Measurements from ENCODE around the gene GNAQ. TPM values are rescaled to one million over a fixed set of nuclear protein-coding genes. Genes with fewer than 3 reads are reported as not detected.
A peak's percentile ranks its signal among the peaks of the same experiment; 100 is the strongest.

GNAQ gene
- polyA plus RNA-seq, 1 donor (not counting 4 experiments of a cell fraction or from before 2014, with no cell fraction given), result 64.3 TPM

- DNase-seq (ENCODE audit: low read depth, low spot score) (no peak), FAIRE-seq (no peak)
- H3K27ac ChIP-seq (ENCODE audit: control insufficient read depth, insufficient read depth, low read length), result no peak overlapping the region
- H3K36me3 ChIP-seq (ENCODE audit: control insufficient read depth in 2 of 2, extremely low read depth in 1 of 2, insufficient read depth in 2 of 2, low read length in 2 of 2), result no peaks in the 10 kb centered on the region
- no peaks in the 10 kb centered on the region for H3K9me1 ChIP-seq (ENCODE audit: control insufficient read depth, extremely low read depth, insufficient read depth, low read length)
- H3K4me2 ChIP-seq (ENCODE audit: control insufficient read depth, extremely low read depth, insufficient read depth, low read depth, low read length), result no peak overlapping the region
- no peaks in the 10 kb centered on the region for H3K27me3 ChIP-seq (ENCODE audit: control insufficient read depth, extremely low read depth, insufficient read depth, low read length)
- no peak overlapping the region for H3K9ac ChIP-seq (ENCODE audit: control insufficient read depth, extremely low read depth, insufficient read depth, low read length)
- no peaks in the 10 kb centered on the region for H3K79me2 ChIP-seq (ENCODE audit: control insufficient read depth, insufficient read depth, low read length)
- H3K9me3 ChIP-seq (ENCODE audit: control insufficient read depth, low read depth, low read length), result no peaks in the 10 kb centered on the region
- H2AFZ ChIP-seq (ENCODE audit: control insufficient read depth, low read length), result no peak overlapping the region
- H3K4me1 ChIP-seq (ENCODE audit: control insufficient read depth, extremely low read depth, insufficient read depth, low read length), result peaks cover 19% of the 10 kb centered on the region
- dilution Hi-C loops (cut with MboI; ENCODE audit: extremely low pct_ligation_motif_present, low sequenced_read_pairs), result no loop called here
- H3K4me3 ChIP-seq (ENCODE audit: control insufficient read depth in 2 of 3, extremely low read depth in 1 of 3, insufficient read depth in 2 of 3, low read depth in 1 of 3, low read length in 3 of 3), result no peak overlapping the region
- no peaks in the 10 kb centered on the region for H4K20me1 ChIP-seq (ENCODE audit: control insufficient read depth, extremely low read depth, insufficient read depth, low read length)
- no peak for TF ChIP-seq EZH2 (IDR thresholded peaks at IDR 0.05; ENCODE audit: low read length)
- TF ChIP-seq CTCF (optimal IDR thresholded peaks at IDR 0.05 in 1 of 3, IDR thresholded peaks at IDR 0.05 in 1 of 3, conservative IDR thresholded peaks at IDR 0.05 in 1 of 3; ENCODE audit: extremely low read depth in 1 of 3, insufficient read depth in 2 of 3, low read length in 3 of 3), result no peak
These were observed 317.5 kb downstream of the GNAQ start for GRCh38 chr9:77714077-77714549.

GRCh38 chr9:77712533-77713130, 319.0 kb downstream of the GNAQ start:
- H3K9me1 ChIP-seq (ENCODE audit: control insufficient read depth, extremely low read depth, insufficient read depth, low read length), result no peaks in the 10 kb centered on the region
- no peaks in the 10 kb centered on the region for H3K9me3 ChIP-seq (ENCODE audit: control insufficient read depth, low read depth, low read length)
- peak overlapping the region; percentile 34 for H3K4me2 ChIP-seq (ENCODE audit: control insufficient read depth, extremely low read depth, insufficient read depth, low read depth, low read length)
- no peaks in the 10 kb centered on the region for H3K36me3 ChIP-seq (ENCODE audit: control insufficient read depth in 2 of 2, extremely low read depth in 1 of 2, insufficient read depth in 2 of 2, low read length in 2 of 2)
- peak; percentile 73 for DNase-seq (ENCODE audit: low read depth, low spot score)
- TF ChIP-seq EZH2 (IDR thresholded peaks at IDR 0.05; ENCODE audit: low read length) (no peak), CTCF (optimal IDR thresholded peaks at IDR 0.05 in 1 of 3, IDR thresholded peaks at IDR 0.05 in 1 of 3, conservative IDR thresholded peaks at IDR 0.05 in 1 of 3; ENCODE audit: extremely low read depth in 1 of 3, insufficient read depth in 2 of 3, low read length in 3 of 3) (no peak)
- no peaks in the 10 kb centered on the region for H3K79me2 ChIP-seq (ENCODE audit: control insufficient read depth, insufficient read depth, low read length)
- H2AFZ ChIP-seq (ENCODE audit: control insufficient read depth, low read length), result no peak overlapping the region
- peaks cover 30% of the 10 kb centered on the region for H3K4me1 ChIP-seq (ENCODE audit: control insufficient read depth, extremely low read depth, insufficient read depth, low read length)
- peak overlapping the region; percentile 15 for H3K27ac ChIP-seq (ENCODE audit: control insufficient read depth, insufficient read depth, low read length)
- dilution Hi-C loops (cut with MboI; ENCODE audit: extremely low pct_ligation_motif_present, low sequenced_read_pairs), result no loop called here
- H4K20me1 ChIP-seq (ENCODE audit: control insufficient read depth, extremely low read depth, insufficient read depth, low read length), result no peaks in the 10 kb centered on the region
- H3K27me3 ChIP-seq (ENCODE audit: control insufficient read depth, extremely low read depth, insufficient read depth, low read length), result no peaks in the 10 kb centered on the region
- no peak overlapping the region for H3K4me3 ChIP-seq (ENCODE audit: control insufficient read depth in 2 of 3, extremely low read depth in 1 of 3, insufficient read depth in 2 of 3, low read depth in 1 of 3, low read length in 3 of 3)
- H3K9ac ChIP-seq (ENCODE audit: control insufficient read depth, extremely low read depth, insufficient read depth, low read length), result no peak overlapping the region
- FAIRE-seq, result peak; percentile 96

All from keratinocyte (primary cell).